ENCODE results near the gene NAPG.
A peak's percentile ranks its signal among the peaks of the same experiment; 100 is the strongest.
"Not testable (repeated sequence)": the region's sequence is repeated elsewhere in the genome, so short reads cannot be mapped to it uniquely, and the experiment has no call there.

Gene NAPG

GRCh38 chr18:10495936-10496335 lies 29.9 kb upstream of the NAPG start:
- H3K4me3 ChIP-seq (ENCODE audit: low read length), result no peak overlapping the region
- TF ChIP-seq, protein P1, sequence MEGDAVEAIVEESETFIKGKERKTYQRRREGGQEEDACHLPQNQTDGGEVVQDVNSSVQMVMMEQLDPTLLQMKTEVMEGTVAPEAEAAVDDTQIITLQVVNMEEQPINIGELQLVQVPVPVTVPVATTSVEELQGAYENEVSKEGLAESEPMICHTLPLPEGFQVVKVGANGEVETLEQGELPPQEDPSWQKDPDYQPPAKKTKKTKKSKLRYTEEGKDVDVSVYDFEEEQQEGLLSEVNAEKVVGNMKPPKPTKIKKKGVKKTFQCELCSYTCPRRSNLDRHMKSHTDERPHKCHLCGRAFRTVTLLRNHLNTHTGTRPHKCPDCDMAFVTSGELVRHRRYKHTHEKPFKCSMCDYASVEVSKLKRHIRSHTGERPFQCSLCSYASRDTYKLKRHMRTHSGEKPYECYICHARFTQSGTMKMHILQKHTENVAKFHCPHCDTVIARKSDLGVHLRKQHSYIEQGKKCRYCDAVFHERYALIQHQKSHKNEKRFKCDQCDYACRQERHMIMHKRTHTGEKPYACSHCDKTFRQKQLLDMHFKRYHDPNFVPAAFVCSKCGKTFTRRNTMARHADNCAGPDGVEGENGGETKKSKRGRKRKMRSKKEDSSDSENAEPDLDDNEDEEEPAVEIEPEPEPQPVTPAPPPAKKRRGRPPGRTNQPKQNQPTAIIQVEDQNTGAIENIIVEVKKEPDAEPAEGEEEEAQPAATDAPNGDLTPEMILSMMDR (IDR thresholded peaks at IDR 0.05; ENCODE audit: insufficient read depth, low read depth, low read length, missing control alignments), result no peak
- DNase-seq (ENCODE audit: low read depth), result no peak

GRCh38 chr18:10497206-10497749 lies 28.5 kb upstream of the NAPG start:
- TF ChIP-seq, protein P1 (IDR thresholded peaks at IDR 0.05; ENCODE audit: insufficient read depth, low read depth, low read length, missing control alignments), result no peak
- DNase-seq (ENCODE audit: low read depth), result peak; percentile 38

DNA sequence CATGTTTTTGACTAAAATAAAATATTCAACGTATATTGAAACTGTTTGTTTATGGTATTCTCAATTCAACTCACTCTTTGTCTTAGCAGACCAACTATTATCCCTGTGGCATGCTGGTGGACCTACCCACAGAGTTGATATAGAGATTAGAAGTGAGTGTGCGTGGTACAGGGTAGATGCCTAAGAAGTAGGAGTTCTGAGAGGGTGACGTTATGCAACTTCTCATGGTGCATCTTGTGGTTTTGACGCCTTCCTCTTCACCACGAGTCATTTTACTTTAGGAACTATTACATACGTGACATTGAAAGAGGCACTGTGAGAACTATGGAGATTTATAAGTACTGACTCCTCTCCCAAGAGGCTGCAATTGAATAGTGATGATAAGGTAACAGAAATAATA lies 26.6 kb upstream of the NAPG start:
- peak; percentile 20 for DNase-seq (ENCODE audit: low read depth)
- TF ChIP-seq, protein P1 (IDR thresholded peaks at IDR 0.05; ENCODE audit: insufficient read depth, low read depth, low read length, missing control alignments), result no peak

More at GRCh38 chr18:10497206-10497749, 28.5 kb upstream of the NAPG start:
- H3K4me3 ChIP-seq (ENCODE audit: low read length), result no peak overlapping the region

DNA sequence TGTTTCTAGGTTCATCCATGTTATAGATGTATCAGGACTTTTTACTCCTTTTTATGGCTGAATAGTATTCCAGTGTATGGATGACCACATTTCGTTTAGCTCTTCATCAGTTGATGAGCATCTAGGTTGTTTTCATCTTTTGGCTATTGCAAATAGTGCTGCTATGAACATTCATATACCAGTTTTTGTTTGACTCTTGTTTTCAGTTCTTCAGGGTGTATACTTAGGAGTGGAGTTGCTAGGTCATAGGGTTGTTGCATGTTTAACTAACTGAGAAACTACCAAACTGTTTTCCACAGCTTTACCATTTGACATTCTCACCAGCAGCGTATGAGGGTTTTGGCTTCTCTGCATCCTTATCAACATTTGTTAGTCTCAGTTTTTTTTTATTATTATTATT lies 25.8 kb upstream of the NAPG start:
- DNase-seq (ENCODE audit: low read depth), result no peak
- TF ChIP-seq, protein P1 (IDR thresholded peaks at IDR 0.05; ENCODE audit: insufficient read depth, low read depth, low read length, missing control alignments), result no peak
- no peak overlapping the region for H3K4me3 ChIP-seq (ENCODE audit: low read length)

More for the DNA sequence above, 26.6 kb upstream of the NAPG start:
- H3K4me3 ChIP-seq (ENCODE audit: low read length), result no peak overlapping the region

DNA sequence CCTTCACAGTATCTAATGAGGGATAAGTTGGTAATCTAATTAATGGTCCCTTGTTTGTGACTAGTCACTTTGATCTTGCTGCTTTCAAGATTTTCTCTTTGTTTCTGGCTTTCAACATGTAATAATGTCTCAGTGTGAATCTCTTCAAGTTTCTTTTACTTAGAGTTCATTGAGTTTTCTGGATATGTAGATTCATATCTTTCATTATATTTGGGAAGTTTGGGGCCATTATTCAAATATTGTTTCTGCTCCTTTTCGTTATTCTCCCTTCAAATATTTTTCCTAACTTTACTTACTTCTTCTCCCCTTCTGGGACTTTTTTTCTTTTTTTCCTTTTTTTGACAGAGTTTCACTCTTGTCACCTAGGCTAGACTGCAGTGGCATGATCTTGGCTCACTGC lies 21.1 kb upstream of the NAPG start:
- DNase-seq (ENCODE audit: low read depth), result no peak
- TF ChIP-seq, protein P1 (IDR thresholded peaks at IDR 0.05; ENCODE audit: insufficient read depth, low read depth, low read length, missing control alignments), result no peak
- H3K4me3 ChIP-seq (ENCODE audit: low read length), result no peak overlapping the region

DNA sequence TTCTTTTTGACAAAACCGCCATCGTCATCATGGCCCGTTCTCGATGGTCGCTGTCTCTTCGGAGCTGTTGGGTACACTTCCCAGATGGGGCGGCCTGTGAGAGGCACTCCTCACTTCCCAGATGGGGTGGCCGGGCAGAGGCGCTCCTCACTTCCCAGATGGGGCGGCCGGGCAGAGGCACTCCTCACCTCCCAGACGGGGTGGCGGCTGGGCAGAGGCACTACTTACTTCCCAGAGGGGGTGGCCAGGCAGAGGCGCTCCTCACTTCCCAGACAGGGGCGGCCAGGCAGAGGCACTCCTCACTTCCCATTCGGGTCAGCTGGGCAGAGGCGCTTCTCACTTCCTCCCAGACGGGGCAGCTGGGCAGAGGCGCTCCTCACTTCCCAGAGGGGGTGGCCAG lies 19.9 kb upstream of the NAPG start:
- DNase-seq (ENCODE audit: low read depth); H3K4me3 ChIP-seq (ENCODE audit: low read length): not testable (repeated sequence)

DNA sequence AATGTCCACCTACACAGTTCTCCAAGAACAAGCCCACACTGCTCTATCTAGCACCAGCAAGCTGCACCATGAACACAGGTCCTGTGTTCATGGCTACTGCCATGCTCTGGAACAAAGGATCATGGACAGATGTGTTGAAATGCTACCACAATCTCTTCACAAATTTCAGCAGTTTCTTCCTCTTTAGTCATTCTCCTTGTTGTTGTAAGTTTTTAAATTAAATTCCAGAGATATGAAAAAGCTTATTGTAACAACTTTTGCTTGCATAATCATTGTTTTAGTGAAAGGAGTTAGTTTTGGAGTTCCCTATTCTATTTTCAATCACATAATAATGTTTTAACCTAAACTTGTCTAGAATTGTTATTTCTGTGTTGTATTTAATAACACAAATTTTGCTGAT lies 17.2 kb upstream of the NAPG start:
- TF ChIP-seq, protein P1 (IDR thresholded peaks at IDR 0.05; ENCODE audit: insufficient read depth, low read depth, low read length, missing control alignments), result no peak
- no peak overlapping the region for H3K4me3 ChIP-seq (ENCODE audit: low read length)
- no peak for DNase-seq (ENCODE audit: low read depth)
